Astrocyte (in vitro differentiated cells and primary cell): ENCODE data around the gene UTP3. TPM values are rescaled to one million over a fixed set of nuclear protein-coding genes. Genes with fewer than 3 reads are reported as not detected.

ENCODE experiments used
- DNase-seq: peaks from one replicate; pipeline ENCODE4 v3.0.0-alpha.2; 2010; ENCODE audit warnings: low read depth
- FAIRE-seq: peaks from 2 replicates; lab custom pipeline; 2011; peaks lifted over from hg19 to GRCh38; lab: Jason Lieb, UNC
- H2AFZ ChIP-seq: 2 replicates; pipeline ENCODE4 v1.6.0; 2012; ENCODE audit warnings: low read depth, low read length, inconsistent platforms
- H3K27ac ChIP-seq: 2 replicates; pipeline ENCODE4 v1.5.1; 2011; ENCODE audit warnings: low read depth, low read length, inconsistent platforms
- H3K27me3 ChIP-seq: 2 replicates; pipeline ENCODE4 v1.6.0; 2011; ENCODE audit warnings: low read length, inconsistent platforms; ENCODE audit not compliant: insufficient read depth
- H3K36me3 ChIP-seq: 2 replicates; pipeline ENCODE4 v1.5.1; 2011; ENCODE audit warnings: low read length, inconsistent platforms; ENCODE audit not compliant: insufficient read depth
- H3K4me1 ChIP-seq: 2 replicates; pipeline ENCODE4 v1.5.1; 2011; ENCODE audit warnings: low read length, inconsistent platforms; ENCODE audit not compliant: insufficient read depth
- H3K4me2 ChIP-seq: 2 replicates; pipeline ENCODE4 v1.6.0; 2012; ENCODE audit warnings: low read length, inconsistent platforms
- H3K4me3 ChIP-seq: 2 replicates; pipeline ENCODE4 v1.5.1; 2011; ENCODE audit warnings: low read depth, mild to moderate bottlenecking, low read length, inconsistent platforms; ENCODE audit not compliant: insufficient read depth
- H3K79me2 ChIP-seq: 2 replicates; pipeline ENCODE4 v1.6.0; 2012; ENCODE audit warnings: mild to moderate bottlenecking, low read length, inconsistent platforms; ENCODE audit not compliant: insufficient read depth
- H3K9ac ChIP-seq: 2 replicates; pipeline ENCODE4 v1.6.0; 2012; ENCODE audit warnings: mild to moderate bottlenecking, low read length, inconsistent platforms
- H3K9me3 ChIP-seq: 2 replicates; pipeline ENCODE4 v1.5.1; 2012; ENCODE audit warnings: low read depth, mild to moderate bottlenecking, low read length, inconsistent platforms; ENCODE audit not compliant: insufficient read depth
- H4K20me1 ChIP-seq: 2 replicates; pipeline ENCODE4 v1.6.0; 2012; ENCODE audit warnings: low read length, inconsistent platforms; ENCODE audit not compliant: insufficient read depth
- H3K27ac Mint-ChIP-seq: one replicate; pipeline ENCODE4 v1.8.0; 2021; ENCODE audit warnings: mild to moderate bottlenecking, mixed read lengths; ENCODE audit not compliant: unreplicated experiment
- H3K27me3 Mint-ChIP-seq: one replicate; pipeline ENCODE4 v1.8.0; 2021; ENCODE audit warnings: low read depth, mixed read lengths; ENCODE audit not compliant: unreplicated experiment
- H3K36me3 Mint-ChIP-seq: one replicate; pipeline ENCODE4 v1.8.0; 2021; ENCODE audit warnings: low read depth, mixed read lengths; ENCODE audit not compliant: unreplicated experiment
- H3K4me1 Mint-ChIP-seq: one replicate; pipeline ENCODE4 v1.8.0; 2021; ENCODE audit warnings: low read depth, mixed read lengths; ENCODE audit not compliant: unreplicated experiment
- H3K4me3 Mint-ChIP-seq: one replicate; pipeline ENCODE4 v1.8.0; 2021; ENCODE audit warnings: mild to moderate bottlenecking, moderate library complexity, mixed read lengths; ENCODE audit not compliant: unreplicated experiment
- H3K9me3 Mint-ChIP-seq: one replicate; pipeline ENCODE4 v1.8.0; 2021; ENCODE audit warnings: mild to moderate bottlenecking, mixed read lengths; ENCODE audit not compliant: unreplicated experiment
- CTCF ChIP-seq: IDR thresholded peaks from 2 replicates; pipeline ENCODE4 v1.5.1; 2011; ENCODE audit warnings: low read depth, mild to moderate bottlenecking, inconsistent platforms, low read length, moderate library complexity; ENCODE audit not compliant: insufficient read depth
- EZH2 ChIP-seq: IDR thresholded peaks from 2 replicates; pipeline ENCODE4 v1.6.1; 2012; ENCODE audit warnings: mild to moderate bottlenecking, low read length, inconsistent platforms; ENCODE audit not compliant: insufficient read depth
- total RNA-seq: library from RNA; stranded (reverse); gene quantifications from 2 replicates; pipeline ENCODE4 v1.2.1, GENCODE V29; 2021

The UTP3 gene
- total RNA-seq, 1 donor from 2014 or later: 37.0 TPM

GRCh38 chr4:70703619-70704214 is 15.4 kb downstream of the UTP3 start:
- Mint-ChIP-seq H3K4me3 (peak overlapping the region; percentile 90), H3K27me3 (no peaks in the 10 kb centered on the region), H3K4me1 (peaks cover 8% of the 10 kb centered on the region), H3K36me3 (peaks cover 3% of the 10 kb centered on the region), H3K9me3 (no peaks in the 10 kb centered on the region), H3K27ac (peak overlapping the region; percentile 74)
- peak overlapping the region; percentile 80 for H2AFZ ChIP-seq
- peak overlapping the region; percentile 83 for H3K9ac ChIP-seq
- DNase-seq: peak; percentile 70
- peaks cover 32% of the 10 kb centered on the region for H3K79me2 ChIP-seq
- H3K4me1 ChIP-seq: peaks cover 22% of the 10 kb centered on the region
- TF ChIP-seq EZH2 (no peak), CTCF (no peak)
- peak overlapping the region; percentile 80 for H3K27ac ChIP-seq
- H4K20me1 ChIP-seq: peaks cover 6% of the 10 kb centered on the region
- no peaks in the 10 kb centered on the region for H3K9me3 ChIP-seq
- no peaks in the 10 kb centered on the region for H3K36me3 ChIP-seq
- no peaks in the 10 kb centered on the region for H3K27me3 ChIP-seq
- H3K4me2 ChIP-seq: peak overlapping the region; percentile 91
- peak overlapping the region; percentile 72 for H3K4me3 ChIP-seq
- peak; percentile 47 for FAIRE-seq

GRCh38 chr4:70704215-70704930 is 16.0 kb downstream of the UTP3 start:
- Mint-ChIP-seq H3K36me3 (peaks cover 3% of the 10 kb centered on the region), H3K27ac (peak overlapping the region; percentile 74), H3K4me3 (peak overlapping the region; percentile 90), H3K4me1 (peaks cover 8% of the 10 kb centered on the region), H3K9me3 (no peaks in the 10 kb centered on the region), H3K27me3 (no peaks in the 10 kb centered on the region)
- Histone ChIP-seq H3K27ac (peak overlapping the region; percentile 80), H3K4me2 (peak overlapping the region; percentile 91), H4K20me1 (peaks cover 6% of the 10 kb centered on the region), H3K9me3 (no peaks in the 10 kb centered on the region), H3K4me3 (peak overlapping the region; percentile 72), H3K36me3 (no peaks in the 10 kb centered on the region), H3K9ac (peak overlapping the region; percentile 83), H3K27me3 (no peaks in the 10 kb centered on the region), H3K79me2 (peaks cover 39% of the 10 kb centered on the region), H2AFZ (peak overlapping the region; percentile 80), H3K4me1 (peaks cover 23% of the 10 kb centered on the region)
- FAIRE-seq (no peak), DNase-seq (peak; percentile 61)
- no peak for TF ChIP-seq EZH2
- no peak for TF ChIP-seq CTCF

- no peaks in the 10 kb centered on the region for H3K9me3 ChIP-seq
- H3K9ac ChIP-seq: peak overlapping the region; percentile 83
- H3K4me2 ChIP-seq: peak overlapping the region; percentile 91
- Mint-ChIP-seq H3K4me1 (peaks cover 10% of the 10 kb centered on the region), H3K9me3 (no peaks in the 10 kb centered on the region), H3K27ac (no peak overlapping the region), H3K36me3 (peaks cover 3% of the 10 kb centered on the region), H3K4me3 (no peak overlapping the region), H3K27me3 (no peaks in the 10 kb centered on the region)
- no peaks in the 10 kb centered on the region for H3K27me3 ChIP-seq
- peaks cover 28% of the 10 kb centered on the region for H3K4me1 ChIP-seq
- TF ChIP-seq EZH2: no peak
- peak overlapping the region; percentile 72 for H3K4me3 ChIP-seq
- peaks cover 44% of the 10 kb centered on the region for H3K79me2 ChIP-seq
- DNase-seq: no peak
- H4K20me1 ChIP-seq: peaks cover 6% of the 10 kb centered on the region
- FAIRE-seq: no peak
- H2AFZ ChIP-seq: peak overlapping the region; percentile 43
- H3K36me3 ChIP-seq: no peaks in the 10 kb centered on the region
- peak overlapping the region; percentile 80 for H3K27ac ChIP-seq
These were observed 16.5 kb downstream of the UTP3 start for GRCh38 chr4:70704931-70705182.
